K562 (cell line): ENCODE results near the gene HSPB6. TPM values are rescaled to one million over a fixed set of nuclear protein-coding genes. Genes with fewer than 3 reads are reported as not detected.

Experiments
- ATAC-seq: fragments of 200-7000 bp; cut with Tn5 transposase; 3 replicates; pipeline ENCODE4 v1.9.1; 2020; ENCODE audit warnings: moderate library complexity
- BruUV-seq: library from RNA; stranded (reverse); fragments of 400-500 nt; replicated peaks from 2 replicates; lab custom pipeline; 2021; lab: Mats Ljungman, UMichigan
- CTCF ChIA-PET: fragments of 300-600 bp; formaldehyde crosslinking; extraction: SDS; loops from one replicate; lab custom pipeline; 2021; ENCODE audit warnings: low intra/inter-chr PET ratio; lab: Yijun Ruan, JAX
- POLR2A ChIA-PET: fragments of 300-600, 350-650 bp; sonication (Branson Sonifier 250); formaldehyde crosslinking; extraction: SDS; loops from one replicate; lab custom pipeline; 2021; ENCODE audit warnings: antibody characterized with exemption, inconsistent platforms; lab: Yijun Ruan, JAX
- DNase-seq, 4 experiments: peaks; one replicate each; pipeline versions ENCODE4 v3.0.0 to v3.0.0-alpha.2; 2011 to 2018; ENCODE audit warnings: low spot score in 3 of 4, mixed read lengths in 3 of 4; ENCODE audit errors: extremely low read depth in 1 of 4
- FAIRE-seq: peaks from 2 replicates; lab custom pipeline; 2011; peaks lifted over from hg19 to GRCh38; lab: Jason Lieb, UNC
- H2AFZ ChIP-seq: 2 replicates; pipeline ENCODE4 v1.6.0; 2011; ENCODE audit warnings: low read depth, low read length, control low read depth, inconsistent platforms
- H3K27ac ChIP-seq: fragments of 200-600 bp; 3 replicates; pipeline ENCODE4 v1.8.0; 2011; ENCODE audit warnings: low read depth, mild to moderate bottlenecking, control low read depth, inconsistent platforms, low read length, moderate library complexity, mixed read lengths; ENCODE audit errors: extremely low read depth
- H3K27me3 ChIP-seq, 2 experiments: fragments of 300-600 bp in 1 of 2; 2 replicates in 1 of 2; 3 replicates in 1 of 2; pipeline versions ENCODE4 v1.6.0 to v1.8.0; 2011; ENCODE audit warnings: inconsistent platforms in 2 of 2, low read length in 2 of 2, mild to moderate bottlenecking in 1 of 2, mixed read lengths in 1 of 2, moderate library complexity in 1 of 2; ENCODE audit not compliant: control insufficient read depth in 2 of 2, insufficient read depth in 2 of 2
- H3K36me3 ChIP-seq: fragments of 300-600 bp; 3 replicates; pipeline ENCODE4 v1.8.0; 2011; ENCODE audit warnings: mild to moderate bottlenecking, low read length, inconsistent platforms; ENCODE audit not compliant: control insufficient read depth, insufficient read depth
- H3K4me1 ChIP-seq, 2 experiments: fragments of 200-600 bp in 1 of 2; replicated peaks in 1 of 2; 2 replicates in 1 of 2; 3 replicates in 1 of 2; pipeline versions ENCODE4 v1.5.1 to v1.8.0; 2011; ENCODE audit warnings: inconsistent platforms in 2 of 2, low read length in 2 of 2, mild to moderate bottlenecking in 1 of 2, mixed read lengths in 1 of 2, moderate library complexity in 1 of 2; ENCODE audit not compliant: control insufficient read depth in 2 of 2, insufficient read depth in 2 of 2
- H3K4me2 ChIP-seq: 2 replicates; pipeline ENCODE4 v1.6.1; 2011; ENCODE audit warnings: low read length, control low read depth, inconsistent platforms, mixed read lengths; ENCODE audit not compliant: insufficient read depth
- H3K4me3 ChIP-seq: fragments of 200-600 bp; sonication (generic), shearing (Covaris generic); 2 replicates; pipeline ENCODE4 v1.5.1; 2016; ENCODE audit warnings: control low read depth, inconsistent platforms
- H3K79me2 ChIP-seq: fragments of 200-600 bp; 3 replicates; pipeline ENCODE4 v1.8.0; 2011; ENCODE audit warnings: low read length, inconsistent platforms; ENCODE audit not compliant: control insufficient read depth, insufficient read depth
- H3K9ac ChIP-seq, 2 experiments: 2 replicates each; pipeline versions ENCODE4 v1.6.0 to v1.6.1; 2011; ENCODE audit warnings: low read depth in 2 of 2, low read length in 2 of 2, control low read depth in 1 of 2, inconsistent platforms in 1 of 2, mild to moderate bottlenecking in 1 of 2, mixed read lengths in 1 of 2; ENCODE audit not compliant: insufficient read depth in 1 of 2
- H3K9me1 ChIP-seq: one replicate; pipeline ENCODE4 v1.6.0; 2011; ENCODE audit warnings: inconsistent platforms, mild to moderate bottlenecking, low read length, moderate library complexity; ENCODE audit not compliant: control insufficient read depth, insufficient read depth
- H3K9me3 ChIP-seq: replicated peaks from 2 replicates; pipeline ENCODE4 v1.5.1; 2011; ENCODE audit warnings: low read depth, low read length, inconsistent platforms; ENCODE audit not compliant: control insufficient read depth, insufficient read depth
- H4K20me1 ChIP-seq: replicated peaks from 2 replicates; pipeline ENCODE4 v1.6.1; 2011; ENCODE audit warnings: low read length, inconsistent platforms, mixed read lengths; ENCODE audit not compliant: control insufficient read depth, insufficient read depth
- BDP1 ChIP-seq: IDR thresholded peaks from 3 replicates; pipeline ENCODE4 v1.6.1; 2011; ENCODE audit not compliant: insufficient read length, insufficient read depth
- BRCA1 ChIP-seq, 2 experiments: fragments of 450-650 bp in 1 of 2; sonication (generic) in 1 of 2; formaldehyde crosslinking in 1 of 2; IDR thresholded peaks; 2 replicates each; pipeline versions ENCODE4 v1.5.0 to v1.6.1; 2017 to 2020; ENCODE audit warnings: mild to moderate bottlenecking in 1 of 2, missing genetic modification reagents in 1 of 2
- FOXK2 ChIP-seq, 2 experiments: fragments of 450-650 bp; IDR thresholded peaks in 1 of 2; conservative IDR thresholded peaks in 1 of 2; 2 replicates each; pipeline ENCODE4 v1.6.1; 2016; ENCODE audit warnings: low read depth in 2 of 2, mild to moderate bottlenecking in 1 of 2
- GABPB1 ChIP-seq: sonication (generic); formaldehyde crosslinking; IDR thresholded peaks from 2 replicates; pipeline ENCODE4 v1.8.0; 2022; ENCODE audit warnings: mild to moderate bottlenecking, missing genetic modification reagents
- HMG20A ChIP-seq: fragments of 450-650 bp; formaldehyde crosslinking; conservative IDR thresholded peaks from 2 replicates; pipeline ENCODE4 v1.4.0; 2020; ENCODE audit warnings: mild to moderate bottlenecking, mixed read lengths
- L3MBTL2 ChIP-seq: fragments of 450-650 bp; IDR thresholded peaks from 2 replicates; pipeline ENCODE4 v1.6.1; 2016; ENCODE audit warnings: mild to moderate bottlenecking, moderate library complexity
- MECOM ChIP-seq: fragments of 250-450 bp; sonication (Bioruptor Pico); IDR thresholded peaks from 2 replicates; pipeline ENCODE4 v1.8.0; 2022; ENCODE audit warnings: inconsistent platforms
- NBN ChIP-seq: fragments of 450-650 bp; IDR thresholded peaks from 2 replicates; pipeline ENCODE4 v1.6.1; 2016; ENCODE audit warnings: low read depth, mild to moderate bottlenecking
- ZBTB43 ChIP-seq: sonication (generic); formaldehyde crosslinking; IDR thresholded peaks from 2 replicates; pipeline ENCODE4 v1.8.0; 2023; ENCODE audit warnings: mild to moderate bottlenecking, missing genetic modification reagents
- ZNF232 ChIP-seq: sonication (generic); formaldehyde crosslinking; IDR thresholded peaks from 2 replicates; pipeline ENCODE4 v1.8.0; 2022; ENCODE audit warnings: mild to moderate bottlenecking, missing genetic modification reagents
- ZNF444 ChIP-seq: fragments of 250-450 bp; sonication (Bioruptor Pico); IDR thresholded peaks from 2 replicates; pipeline ENCODE4 v1.4.0; 2020; ENCODE audit warnings: mild to moderate bottlenecking, moderate library complexity
- WGBS: fragments of 100-300 bp; shearing (Covaris generic); methylation state at CpG from one replicate; pipeline ENCODE4 v1.1.6; 2016; ENCODE audit warnings: low coverage, mixed read lengths; ENCODE audit not compliant: insufficient coverage; ENCODE audit errors: missing lambda C conversion rate; 5-methylcytosine and 5-hydroxymethylcytosine counted together
- in situ Hi-C: fragments of 300-500 bp; cut with MboI; formaldehyde crosslinking; loops from 4 replicates; pipeline ENCODE4 v1.15.0; 2018; ENCODE audit warnings: inconsistent platforms, mixed read lengths
- intact Hi-C: fragments of 100-400 bp; cut with micrococcal nuclease; formaldehyde crosslinking; loops from 2 replicates; pipeline ENCODE4 v1.14.2; 2022
- polyA plus RNA-seq, 8 experiments: library from polyadenylated mRNA; depleted of rRNA in 4 of 8; stranded (reverse) in 5 of 8; unstranded in 3 of 8; fragments of >200 nt; fragmentation: Nextera tagmentation in 2 of 8; fragmentation: Illumina TruSeq in 1 of 8; extraction: Ambion mirVana in 2 of 8; extraction: Trizol in 1 of 8; gene quantifications; 2 replicates each; pipeline versions ENCODE4 v1.2.1 to v1.2.3, GENCODE V29; 2011 to 2014; ENCODE audit warnings: inconsistent platforms in 1 of 8, missing spikeins in 1 of 8
- total RNA-seq, 7 experiments: library from RNA; depleted of rRNA in 6 of 7; stranded (reverse); fragments of >200 nt in 6 of 7; fragmentation: Illumina TruSeq in 2 of 7; extraction: Trizol in 2 of 7; gene quantifications; 2 replicates each; pipeline versions ENCODE4 v1.2.1 to v1.2.3, GENCODE V29; 2011 to 2021; ENCODE audit warnings: low replicate concordance in 1 of 7

Gene HSPB6
- total and polyA plus RNA-seq, 9 of the 15 experiments (the other 6 are each of a cell fraction or from before 2014, with no cell fraction given), result 0.55 TPM; not detected in 8

GRCh38 chr19:35755131-35755549 is 1.7 kb downstream of the HSPB6 start:
- Histone ChIP-seq H3K79me2 (peaks cover 17% of the 10 kb centered on the region), H3K9me1 (no peaks in the 10 kb centered on the region), H3K9me3 (no peaks in the 10 kb centered on the region), H4K20me1 (no peaks in the 10 kb centered on the region; the same call in 1 of the 2 replicates), H3K27ac (no peak overlapping the region), H2AFZ (no peak overlapping the region), H3K4me2 (no peak overlapping the region), H3K9ac (no peak overlapping the region; a peak in 1 of 4 replicates), H3K36me3 (peaks cover 24% of the 10 kb centered on the region; the same call in 1 of the 3 replicates), H3K27me3 (no peaks in the 10 kb centered on the region), H3K4me3 (no peak overlapping the region), H3K4me1 (peaks cover 13 to 41% of the 10 kb centered on the region in 2 experiments)
- FAIRE-seq (no peak), DNase-seq (no peak), ATAC-seq (no peak)
- no TSS peak for BruUV-seq
- ChIA-PET CTCF (no interaction called here), POLR2A (no interaction called here)
- WGBS, result 93% methylated on average over 15 of the region's 17 CpGs
- intact Hi-C loops (no loop called here), in situ Hi-C loops (no loop called here)
- TF ChIP-seq GABPB1 (CRISPR knock-in tag) (no peak), ZBTB43 (CRISPR knock-in tag) (no peak), BDP1 (no peak), ZNF232 (CRISPR knock-in tag) (no peak), ZNF444 (CRISPR knock-in tag) (no peak), HMG20A (no peak), MECOM (CRISPR knock-in tag) (no peak), L3MBTL2 (no peak), BRCA1 (IDR thresholded peaks at IDR 0.05) (no peak), BRCA1 (CRISPR knock-in tag; IDR thresholded peaks at IDR 0.05) (no peak), NBN (no peak), FOXK2 (conservative IDR thresholded peaks at IDR 0.05 in 1 of 2, IDR thresholded peaks at IDR 0.05 in 1 of 2; ENCODE audit: low read depth in 2 of 2) (no peak)
